ENCODE measurements around the gene NLGN3. TPM values are rescaled to one million over a fixed set of nuclear protein-coding genes. Genes with fewer than 3 reads are reported as not detected.

NLGN3 gene
- under 1 TPM in 5 of 6 experiments, not detected in 1; 0.12 to 0.25 (median 0.14) TPM for total RNA-seq
- long read RNA-seq, partial matches to known transcripts, result 0 of 1 reads
- long read RNA-seq, other reads (novel, unspliced or antisense), result 1 of 1 reads

DNA sequence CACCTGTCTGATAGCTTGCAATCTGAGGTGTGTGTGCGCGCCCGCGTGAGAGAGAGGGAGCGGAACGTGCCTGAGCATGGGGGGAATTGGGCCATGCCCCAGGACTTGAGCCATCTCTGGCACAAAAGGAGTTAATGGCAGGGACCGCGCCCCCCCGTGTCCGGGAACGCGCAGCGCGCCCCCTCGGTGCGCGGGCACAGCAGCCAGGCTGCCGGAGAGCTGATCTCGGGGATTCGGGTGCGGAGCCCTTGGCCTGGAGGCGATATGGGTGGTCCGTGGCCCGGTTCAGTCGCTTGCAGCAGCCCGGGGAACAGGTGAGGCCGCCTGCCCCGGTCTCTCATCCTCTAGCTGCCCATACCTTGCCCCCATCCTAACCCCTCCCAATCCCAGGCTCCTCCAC lies at the start of gene NLGN3:
Gene NLGN3, plus strand, starts transcription at position 191 of the 400 bp plus-strand sequence. CDS start 2,909 bp downstream, outside the sequence.
- Histone ChIP-seq H3K27ac (no peak within 1 kb of the TSS), H3K36me3 (peaks cover 0 to under 1% (median 0%) of the 10 kb centered on the region in 4 donors), H3K27me3 (no peaks in the 10 kb centered on the region), H3K4me1 (no peaks in the 10 kb centered on the region), H3K9me3 (no peaks in the 10 kb centered on the region), H3K4me3 (no peak within 1 kb of the TSS)
- no peak for DNase-seq
- peak in 1 of 4 donors; percentile 8 for ATAC-seq
- TF ChIP-seq POLR2A (IDR thresholded peaks at IDR 0.05), result no peak
- TF ChIP-seq, protein P1, sequence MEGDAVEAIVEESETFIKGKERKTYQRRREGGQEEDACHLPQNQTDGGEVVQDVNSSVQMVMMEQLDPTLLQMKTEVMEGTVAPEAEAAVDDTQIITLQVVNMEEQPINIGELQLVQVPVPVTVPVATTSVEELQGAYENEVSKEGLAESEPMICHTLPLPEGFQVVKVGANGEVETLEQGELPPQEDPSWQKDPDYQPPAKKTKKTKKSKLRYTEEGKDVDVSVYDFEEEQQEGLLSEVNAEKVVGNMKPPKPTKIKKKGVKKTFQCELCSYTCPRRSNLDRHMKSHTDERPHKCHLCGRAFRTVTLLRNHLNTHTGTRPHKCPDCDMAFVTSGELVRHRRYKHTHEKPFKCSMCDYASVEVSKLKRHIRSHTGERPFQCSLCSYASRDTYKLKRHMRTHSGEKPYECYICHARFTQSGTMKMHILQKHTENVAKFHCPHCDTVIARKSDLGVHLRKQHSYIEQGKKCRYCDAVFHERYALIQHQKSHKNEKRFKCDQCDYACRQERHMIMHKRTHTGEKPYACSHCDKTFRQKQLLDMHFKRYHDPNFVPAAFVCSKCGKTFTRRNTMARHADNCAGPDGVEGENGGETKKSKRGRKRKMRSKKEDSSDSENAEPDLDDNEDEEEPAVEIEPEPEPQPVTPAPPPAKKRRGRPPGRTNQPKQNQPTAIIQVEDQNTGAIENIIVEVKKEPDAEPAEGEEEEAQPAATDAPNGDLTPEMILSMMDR (IDR thresholded peaks at IDR 0.05), result no peak
- intact Hi-C loops (cut with DNase I), result no loop called here
- 70% methylated on average over 3 of the region's 28 CpGs for WGBS (ENCODE audit: insufficient coverage, low coverage, low lambda C conversion rate, missing lambda C conversion rate)

DNA sequence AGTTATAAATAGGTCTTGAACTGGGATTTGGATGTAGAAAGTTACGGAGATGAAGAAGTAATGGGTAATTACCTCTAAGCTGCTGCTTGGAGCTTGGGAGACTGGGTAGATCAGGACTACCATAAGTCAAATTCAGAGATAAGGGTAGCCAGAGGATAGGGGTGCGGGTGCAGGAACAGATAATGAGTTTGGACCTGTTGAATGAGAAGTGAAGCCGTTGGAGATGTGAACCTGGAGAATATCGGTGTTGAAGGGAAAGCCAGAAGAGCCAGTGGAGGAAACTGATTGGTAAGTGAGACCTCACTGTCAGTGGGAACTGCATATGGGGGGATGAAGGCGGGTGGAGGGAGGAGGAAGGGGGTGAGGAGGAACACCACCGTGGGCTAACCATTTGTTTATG lies 49.6 kb upstream of the NLGN3 start:
- Histone ChIP-seq H3K27me3 (no peaks in the 10 kb centered on the region), H3K4me1 (no peaks in the 10 kb centered on the region), H3K36me3 (no peaks in the 10 kb centered on the region), H3K9me3 (no peaks in the 10 kb centered on the region), H3K27ac (no peak overlapping the region), H3K4me3 (peak overlapping the region in 2 of 3 donors; percentile 54 to 59)
- TF ChIP-seq, protein P1 (IDR thresholded peaks at IDR 0.05), result no peak
- no peak for TF ChIP-seq POLR2A (IDR thresholded peaks at IDR 0.05)
- intact Hi-C loops (cut with DNase I), result no loop called here
- DNase-seq (no peak), ATAC-seq (no peak)
- 24% methylated on average over 6 of the region's 6 CpGs for WGBS (ENCODE audit: insufficient coverage, low coverage, low lambda C conversion rate, missing lambda C conversion rate)

DNA sequence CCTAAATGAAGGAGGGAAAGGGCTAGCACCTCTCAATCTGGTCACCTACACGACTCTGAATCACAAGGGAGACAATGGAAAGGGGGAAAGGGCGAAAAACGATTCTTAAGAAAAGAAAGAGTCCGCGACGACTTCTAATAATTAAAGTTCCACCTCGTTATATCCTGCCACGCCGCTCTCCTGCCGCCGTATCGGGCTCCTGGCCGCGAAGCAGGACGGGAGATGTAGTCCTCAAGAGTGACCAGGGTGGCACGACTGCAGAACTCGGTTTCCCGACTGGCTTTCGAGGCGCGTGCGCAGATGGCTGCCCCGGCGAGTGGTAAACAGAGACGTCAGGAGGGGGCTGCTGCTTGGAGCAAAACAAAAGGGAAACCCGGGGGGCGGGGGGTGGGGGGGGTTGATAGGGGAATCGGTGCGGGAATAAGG lies 49.1 kb upstream of the NLGN3 start, which contains the start of gene FOXO4:
Gene FOXO4, plus strand, starts transcription at position 297 of the 426 bp plus-strand sequence. CDS start 678 bp downstream, outside the sequence.
- no peaks in the 10 kb centered on the region for H3K4me1 ChIP-seq
- whole genome bisulfite sequencing (ENCODE audit: insufficient coverage, low coverage, low lambda C conversion rate, missing lambda C conversion rate), result 10% methylated on average over 28 of the region's 29 CpGs
- peak; percentile 93 to 95 (median 94) for DNase-seq
- H3K36me3 ChIP-seq, result no peaks in the 10 kb centered on the region
- no peaks in the 10 kb centered on the region for H3K9me3 ChIP-seq
- intact Hi-C loops (cut with DNase I), result no loop called here
- no peaks in the 10 kb centered on the region for H3K27me3 ChIP-seq
- ATAC-seq, result peak; percentile 94 to 97 (median 96)
- H3K27ac ChIP-seq, result peak within 1 kb of the TSS in 1 of 3 donors; percentile 34
- peak within 1 kb of the TSS; percentile 39 to 59 (median 54) for H3K4me3 ChIP-seq
- TF ChIP-seq POLR2A (IDR thresholded peaks at IDR 0.05), result no peak
- TF ChIP-seq, protein P1 (IDR thresholded peaks at IDR 0.05), result no peak

DNA sequence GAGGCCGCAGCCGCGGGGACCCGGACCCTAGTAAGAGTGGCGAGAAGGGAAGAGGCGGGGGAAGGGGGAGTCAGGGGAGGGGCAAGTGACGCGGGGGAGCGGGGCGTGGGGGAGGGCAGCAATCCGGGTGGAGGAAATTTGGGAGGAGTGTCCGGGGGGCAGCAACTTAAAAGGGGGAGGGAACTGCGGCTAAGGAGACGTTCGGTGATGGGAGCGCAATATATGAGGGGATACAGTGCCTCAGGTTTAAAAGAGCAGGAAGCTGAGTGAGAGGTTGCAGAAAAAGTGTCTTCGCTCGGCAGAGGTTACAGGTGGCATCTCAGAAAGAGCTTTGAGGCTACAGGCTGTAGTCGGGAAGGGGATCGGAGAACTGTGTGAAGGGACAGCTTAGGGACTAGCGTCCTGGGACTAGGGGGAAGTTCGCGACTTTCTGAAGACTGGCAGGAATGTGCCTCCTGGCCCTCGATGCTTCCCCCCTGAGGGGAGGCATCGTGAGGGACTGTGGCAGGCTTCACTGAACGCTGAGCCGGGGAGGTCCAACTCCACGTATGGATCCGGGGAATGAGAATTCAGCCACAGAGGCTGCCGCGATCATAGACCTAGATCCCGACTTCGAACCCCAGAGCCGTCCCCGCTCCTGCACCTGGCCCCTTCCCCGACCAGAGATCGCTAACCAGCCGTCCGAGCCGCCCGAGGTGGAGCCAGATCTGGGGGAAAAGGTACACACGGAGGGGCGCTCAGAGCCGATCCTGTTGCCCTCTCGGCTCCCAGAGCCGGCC lies 48.5 kb upstream of the NLGN3 start:
- DNase-seq, result peak in 1 of 3 donors; percentile 32
- peak overlapping the region in 1 of 3 donors; percentile 34 for H3K27ac ChIP-seq

More for the DNA sequence above, 48.5 kb upstream of the NLGN3 start:
- Histone ChIP-seq H3K4me3 (peak overlapping the region; percentile 39 to 59 (median 54)), H3K36me3 (no peaks in the 10 kb centered on the region), H3K4me1 (no peaks in the 10 kb centered on the region), H3K9me3 (no peaks in the 10 kb centered on the region), H3K27me3 (no peaks in the 10 kb centered on the region)
- peak; percentile 73 to 83 (median 78) for ATAC-seq
- no peak for TF ChIP-seq POLR2A (IDR thresholded peaks at IDR 0.05)
- TF ChIP-seq, protein P1 (IDR thresholded peaks at IDR 0.05), result no peak
- WGBS (ENCODE audit: insufficient coverage, low coverage, low lambda C conversion rate, missing lambda C conversion rate), result 17% methylated on average over 24 of the region's 46 CpGs
- intact Hi-C loops (cut with DNase I), result no loop called here
